IMR-90 (cell line): ENCODE data around the gene DYRK2. TPM values are rescaled to one million over a fixed set of nuclear protein-coding genes. Genes with fewer than 3 reads are reported as not detected.

Experiments used
- ATAC-seq: fragments of 200-7000 bp; cut with Tn5 transposase; 2 replicates; pipeline ENCODE4 v1.9.1; 2020; ENCODE audit warnings: low read depth, mild to moderate bottlenecking, moderate library complexity
- BruUV-seq: library from RNA; stranded (reverse); fragments of 400-500 nt; replicated peaks from 2 replicates; lab custom pipeline; 2021; lab: Mats Ljungman, UMichigan
- CTCF ChIA-PET: fragments of 300-600 bp; formaldehyde crosslinking; extraction: SDS; loops from one replicate; lab custom pipeline; 2021; ENCODE audit warnings: antibody characterized with exemption; lab: Yijun Ruan, JAX
- POLR2A ChIA-PET: fragments of 300-600 bp; sonication (Branson Sonifier 250); formaldehyde crosslinking; loops from one replicate; lab custom pipeline; 2022; ENCODE audit warnings: antibody characterized with exemption; ENCODE audit not compliant: unreplicated experiment; lab: Charles Lee
- DNase-seq: peaks from one replicate; pipeline ENCODE4 v3.0.0; 2013
- H2AFZ ChIP-seq: replicated peaks from 2 replicates; pipeline ENCODE3; 2013; ENCODE audit warnings: low read length, mild to moderate bottlenecking; ENCODE audit not compliant: poor library complexity
- H2AK5ac ChIP-seq: 2 replicates; pipeline ENCODE4 v1.6.1; 2013; ENCODE audit warnings: low read depth, low read length, inconsistent platforms
- H2AK9ac ChIP-seq: replicated peaks from 2 replicates; pipeline ENCODE3; 2013; ENCODE audit warnings: mild to moderate bottlenecking, low read depth, low read length, moderate library complexity; ENCODE audit not compliant: poor library complexity
- H2BK120ac ChIP-seq: 2 replicates; pipeline ENCODE4 v1.6.1; 2013; ENCODE audit warnings: low read depth, low read length, inconsistent platforms
- H2BK15ac ChIP-seq: 3 replicates; pipeline ENCODE4 v1.6.1; 2013; ENCODE audit warnings: low read depth, low read length, inconsistent platforms
- H2BK20ac ChIP-seq: 2 replicates; pipeline ENCODE4 v1.6.1; 2013; ENCODE audit warnings: low read depth, mild to moderate bottlenecking, inconsistent platforms, low read length, moderate library complexity
- H2BK5ac ChIP-seq: 2 replicates; pipeline ENCODE4 v1.6.1; 2013; ENCODE audit warnings: mild to moderate bottlenecking, low read depth, low read length, inconsistent platforms; ENCODE audit not compliant: poor library complexity, severe bottlenecking
- H3K14ac ChIP-seq: replicated peaks from 2 replicates; pipeline ENCODE4 v1.6.1; 2013; ENCODE audit warnings: low read depth, low read length, inconsistent platforms
- H3K18ac ChIP-seq: 2 replicates; pipeline ENCODE4 v1.6.1; 2013; ENCODE audit warnings: low read depth, low read length, control low read depth
- H3K23ac ChIP-seq: 2 replicates; pipeline ENCODE4 v1.6.1; 2013; ENCODE audit warnings: low read depth, low read length, inconsistent platforms
- H3K27ac ChIP-seq: 2 replicates; pipeline ENCODE4 v1.5.1; 2013; ENCODE audit warnings: mild to moderate bottlenecking, control low read depth, low read length; ENCODE audit not compliant: insufficient read depth
- H3K27me3 ChIP-seq: 2 replicates; pipeline ENCODE4 v1.6.1; 2013; ENCODE audit warnings: low read length; ENCODE audit not compliant: control insufficient read depth, insufficient read depth
- H3K36me3 ChIP-seq: 2 replicates; pipeline ENCODE4 v1.6.1; 2013; ENCODE audit warnings: low read length, mixed read lengths; ENCODE audit not compliant: control insufficient read depth, insufficient read depth
- H3K4ac ChIP-seq: 2 replicates; pipeline ENCODE4 v1.6.1; 2013; ENCODE audit warnings: low read depth, low read length, inconsistent platforms
- H3K4me1 ChIP-seq: 2 replicates; pipeline ENCODE4 v1.6.1; 2013; ENCODE audit warnings: low read length, mixed read lengths; ENCODE audit not compliant: control insufficient read depth, insufficient read depth
- H3K4me2 ChIP-seq: 2 replicates; pipeline ENCODE4 v1.6.1; 2013; ENCODE audit warnings: low read depth, mild to moderate bottlenecking, control low read depth, low read length, moderate library complexity
- H3K4me3 ChIP-seq: 2 replicates; pipeline ENCODE4 v1.5.1; 2013; ENCODE audit warnings: low read depth, mild to moderate bottlenecking, control low read depth, low read length, moderate library complexity; ENCODE audit not compliant: insufficient read depth
- H3K56ac ChIP-seq: 2 replicates; pipeline ENCODE4 v1.6.1; 2013; ENCODE audit warnings: low read length, inconsistent platforms; ENCODE audit not compliant: insufficient read depth; ENCODE audit errors: extremely low read depth
- H3K79me1 ChIP-seq, 2 experiments: 2 replicates each; pipeline ENCODE4 v1.6.1; 2013; ENCODE audit warnings: low read length in 2 of 2, inconsistent platforms in 1 of 2, low read depth in 1 of 2
- H3K9ac ChIP-seq: 2 replicates; pipeline ENCODE4 v1.6.1; 2013; ENCODE audit warnings: low read depth, low read length, control low read depth
- H3K9me1 ChIP-seq: 2 replicates; pipeline ENCODE4 v1.6.1; 2013; ENCODE audit warnings: low read length, inconsistent platforms; ENCODE audit not compliant: insufficient read depth
- H3K9me3 ChIP-seq: 2 replicates; pipeline ENCODE4 v1.6.1; 2013; ENCODE audit warnings: low read length; ENCODE audit not compliant: control insufficient read depth, insufficient read depth
- H4K20me1 ChIP-seq: 2 replicates; pipeline ENCODE4 v1.6.1; 2013; ENCODE audit warnings: low read length, inconsistent platforms; ENCODE audit not compliant: insufficient read depth
- H4K5ac ChIP-seq: 2 replicates; pipeline ENCODE4 v1.6.1; 2013; ENCODE audit warnings: mild to moderate bottlenecking, low read depth, low read length, control low read depth
- H4K8ac ChIP-seq, 2 experiments: 2 replicates each; pipeline ENCODE4 v1.6.1; 2013; ENCODE audit warnings: low read depth in 2 of 2, low read length in 2 of 2, control low read depth in 1 of 2, inconsistent platforms in 1 of 2
- H4K91ac ChIP-seq: 2 replicates; pipeline ENCODE4 v1.6.1; 2013; ENCODE audit warnings: low read depth, low read length, inconsistent platforms; ENCODE audit not compliant: insufficient read depth
- BHLHE40 ChIP-seq: fragments of 150-350 bp; IDR thresholded peaks from 2 replicates; pipeline ENCODE4 v1.6.1; 2016; ENCODE audit warnings: mild to moderate bottlenecking, low read depth, low read length
- MAFK ChIP-seq: IDR thresholded peaks from 2 replicates; pipeline ENCODE4 v1.6.1; 2012; ENCODE audit warnings: low read depth, low read length, improper control_type of control experiment
- MAZ ChIP-seq: IDR thresholded peaks from 2 replicates; pipeline ENCODE4 v1.6.1; 2012; ENCODE audit warnings: low read depth, mild to moderate bottlenecking, low read length, improper control_type of control experiment, moderate library complexity, borderline replicate concordance
- MXI1 ChIP-seq: IDR thresholded peaks from 2 replicates; pipeline ENCODE4 v1.6.1; 2012; ENCODE audit warnings: low read depth, mild to moderate bottlenecking, low read length, moderate library complexity, borderline replicate concordance
- RAD21 ChIP-seq: IDR thresholded peaks from 2 replicates; pipeline ENCODE4 v1.6.1; 2012; ENCODE audit warnings: low read length, improper control_type of control experiment
- WGBS, 2 experiments: methylation state at CpG; one replicate each; pipeline versions ENCODE4 v1.1.5 to v1.1.7; 2013; ENCODE audit warnings: missing lambda C conversion rate in 2 of 2; ENCODE audit not compliant: insufficient read length in 1 of 2; ENCODE audit errors: extremely low coverage in 2 of 2; 5-methylcytosine and 5-hydroxymethylcytosine counted together
- dilution Hi-C: fragments of 300-500 bp; cut with HindIII; formaldehyde crosslinking; loops from one replicate; pipeline ENCODE4 v1.14.3; 2018; ENCODE audit warnings: low sequenced_read_pairs; ENCODE audit not compliant: unreplicated experiment
- in situ Hi-C: fragments of 300-500 bp; cut with MboI; formaldehyde crosslinking; loops from 3 replicates; pipeline ENCODE4 v1.14.3; 2019; ENCODE audit warnings: low sequenced_read_pairs, inconsistent platforms, mixed read lengths
- intact Hi-C: fragments of 100-400 bp; cut with micrococcal nuclease; formaldehyde crosslinking; loops from 2 replicates; pipeline ENCODE4 v1.10.0; 2022
- polyA plus RNA-seq, 3 experiments: library from polyadenylated mRNA; depleted of rRNA; stranded (reverse); fragments of >200 nt; gene quantifications; 2 replicates each; pipeline ENCODE4 v1.2.3, GENCODE V29; 2012; ENCODE audit warnings: low replicate concordance in 1 of 3
- total RNA-seq: library from RNA; depleted of rRNA; stranded (reverse); fragments of >200 nt; gene quantifications from 2 replicates; pipeline ENCODE4 v1.2.3, GENCODE V29; 2012

Gene DYRK2
- total and polyA plus RNA-seq, 2 of the 4 experiments (the other 2 are of a cell fraction), result 16.3 to 23.1 TPM

DNA sequence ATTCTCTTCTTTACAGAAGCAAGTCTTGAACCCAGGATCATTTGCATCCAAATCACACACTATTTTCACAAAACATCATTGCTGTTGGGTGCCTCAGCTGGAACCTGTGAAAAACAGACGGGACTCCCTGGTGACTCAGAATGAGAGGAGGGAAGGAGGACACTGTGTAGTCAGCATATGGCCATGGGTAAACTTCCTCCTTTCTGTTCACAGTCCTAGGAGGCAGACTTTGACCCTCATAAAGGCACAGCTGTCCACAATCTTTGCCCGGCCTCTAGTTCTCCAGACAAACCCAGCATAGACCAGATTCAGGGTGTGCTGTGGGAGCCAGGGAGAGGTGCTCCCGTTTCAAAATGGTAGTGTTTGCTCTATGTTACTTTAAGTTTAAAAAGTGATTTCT, 62.0 kb downstream of the DYRK2 start:
- no peak overlapping the region for H3K56ac ChIP-seq
- no peak overlapping the region for H2AFZ ChIP-seq
- ATAC-seq, result peak; percentile 74
- no peaks in the 10 kb centered on the region for H3K9me3 ChIP-seq
- H3K9me1 ChIP-seq, result peaks cover 8% of the 10 kb centered on the region; the same call in 1 of the 2 replicates
- no peaks in the 10 kb centered on the region for H3K36me3 ChIP-seq
- H3K27me3 ChIP-seq, result no peaks in the 10 kb centered on the region
- dilution Hi-C loops (no loop called here), in situ Hi-C loops (no loop called here), intact Hi-C loops (loop anchor here (5.0 kb wide), 1 partner anchor 37 kb away; no protein-coding TSS in a partner anchor)
- no peak overlapping the region for H2AK9ac ChIP-seq
- no peak overlapping the region for H2BK5ac ChIP-seq
- no peak overlapping the region for H3K4me2 ChIP-seq
- BruUV-seq, result no TSS peak
- H3K27ac ChIP-seq, result no peak overlapping the region
- 0 out of 2 replicates have a peak overlapping the region, but pooled peaks have one; percentile 9 for H2BK120ac ChIP-seq
- ChIA-PET POLR2A (no interaction called here), CTCF (no interaction called here)
- H4K20me1 ChIP-seq, result no peaks in the 10 kb centered on the region
- H3K4ac ChIP-seq, result no peak overlapping the region
- no peaks in the 10 kb centered on the region for H3K79me1 ChIP-seq
- 0 out of 2 replicates have a peak overlapping the region, but pooled peaks have one; percentile 6 for H2BK20ac ChIP-seq
- no peak overlapping the region for H4K91ac ChIP-seq
- DNase-seq, result peak; percentile 62
- H3K18ac ChIP-seq, result no peak overlapping the region; the same call in 1 of the 2 replicates
- no CpG with 5 or more reads among the region's 3 CpGs for WGBS, 2 experiments
- H4K5ac ChIP-seq, result no peak overlapping the region
- TF ChIP-seq MXI1, result no peak
- no peak for TF ChIP-seq MAFK
- no peak for TF ChIP-seq BHLHE40
- no peak for TF ChIP-seq RAD21
- TF ChIP-seq MAZ, result no peak
- H3K4me1 ChIP-seq, result peaks cover 7% of the 10 kb centered on the region
- no peak overlapping the region for H3K4me3 ChIP-seq
- H3K23ac ChIP-seq, result no peak overlapping the region
- peak overlapping the region; percentile 44; the same call in 1 of the 2 replicates for H2AK5ac ChIP-seq
- H4K8ac ChIP-seq, result 0 out of 4 replicates have a peak overlapping the region, but pooled peaks of 1 of the 2 experiments have one; percentile 1
- H2BK15ac ChIP-seq, result peak overlapping the region; percentile 84; the same call in 1 of the 3 replicates
- no peak overlapping the region for H3K14ac ChIP-seq
- no peak overlapping the region for H3K9ac ChIP-seq
